HK-2 (cell line): Measurements from ENCODE around the gene VIT.
"Not testable (repeated sequence)": the region's sequence is repeated elsewhere in the genome, so short reads cannot be mapped to it uniquely, and the experiment has no call there.

Experiments used
- DNase-seq: peaks from one replicate; pipeline ENCODE4 v3.0.0-alpha.2; 2018; ENCODE audit not compliant: unreplicated experiment

Gene VIT

DNA sequence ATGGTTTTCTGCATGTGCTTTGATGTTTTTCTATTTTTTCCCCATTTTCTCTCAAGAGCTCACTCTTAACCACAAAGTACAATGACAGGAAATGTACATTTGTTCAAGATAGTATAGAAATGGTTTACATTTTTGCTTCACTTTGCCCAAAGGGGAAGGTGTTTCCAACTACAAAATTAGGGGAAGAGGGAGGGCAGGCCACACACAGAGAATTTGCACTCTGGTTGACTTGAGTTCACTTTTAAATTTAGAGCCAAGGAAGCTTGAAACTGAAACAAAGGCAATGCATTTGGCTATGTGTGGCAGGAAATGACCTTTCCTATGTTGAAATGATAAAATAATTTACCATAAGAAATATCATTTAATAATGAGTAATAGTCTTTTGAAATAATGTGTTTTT, 19.1 kb upstream of the VIT start:
- no peak for DNase-seq

DNA sequence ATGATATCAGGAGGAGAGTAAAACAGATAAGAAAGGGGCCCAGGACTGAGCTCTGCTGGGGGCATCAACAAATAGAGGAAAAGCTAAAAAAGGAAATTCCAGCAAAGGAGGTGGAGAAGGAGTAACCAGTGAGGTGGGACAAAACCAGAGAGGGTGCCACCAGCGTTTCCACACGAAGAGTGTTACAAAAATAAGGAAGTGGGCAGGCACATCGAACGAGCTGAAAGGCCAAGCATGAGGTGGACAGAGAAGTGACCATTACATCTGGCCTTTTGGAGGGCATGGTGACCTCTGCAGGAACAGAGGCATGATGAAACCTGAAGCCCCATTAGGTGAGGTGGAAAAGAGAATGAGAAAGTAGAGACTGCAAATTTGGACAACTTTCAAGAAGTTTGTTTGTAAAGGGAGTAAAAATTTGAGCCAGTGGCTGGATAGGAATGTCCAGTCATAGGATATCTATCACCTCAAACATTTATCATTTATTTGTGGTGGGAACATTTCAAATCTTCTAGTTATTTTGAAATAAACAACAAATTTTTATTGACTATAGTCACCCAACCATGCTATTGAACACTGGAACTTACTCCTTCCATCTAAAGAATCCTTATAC, 18.4 kb upstream of the VIT start:
- no peak for DNase-seq

DNA sequence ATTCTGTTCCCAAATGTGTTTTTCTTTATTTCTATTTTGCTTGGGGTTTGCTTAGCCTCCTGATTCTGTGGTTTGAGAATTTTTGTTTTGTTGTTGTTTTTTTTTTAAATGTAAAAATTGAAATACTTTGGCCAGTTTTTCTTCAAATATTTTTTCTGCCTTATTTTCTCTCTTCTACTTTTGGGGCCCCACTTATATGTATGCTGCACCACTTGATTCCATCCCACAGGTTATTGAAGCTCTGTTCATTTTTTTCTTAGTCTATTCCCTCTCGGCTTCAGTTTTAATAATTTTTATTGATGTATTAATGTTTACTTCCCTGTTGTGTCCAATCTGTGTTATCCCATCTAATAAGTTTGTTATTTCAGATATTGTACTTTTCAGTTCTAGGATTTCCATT, 17.7 kb upstream of the VIT start:
- DNase-seq = no peak

GRCh38 chr2:36680012-36680411, 16.5 kb upstream of the VIT start:
- DNase-seq = no peak

- DNase-seq = no peak
Observed at GRCh38 chr2:36682562-36682961, 13.9 kb upstream of the VIT start.

GRCh38 chr2:36683002-36683401, 13.5 kb upstream of the VIT start:
- DNase-seq = no peak

DNA sequence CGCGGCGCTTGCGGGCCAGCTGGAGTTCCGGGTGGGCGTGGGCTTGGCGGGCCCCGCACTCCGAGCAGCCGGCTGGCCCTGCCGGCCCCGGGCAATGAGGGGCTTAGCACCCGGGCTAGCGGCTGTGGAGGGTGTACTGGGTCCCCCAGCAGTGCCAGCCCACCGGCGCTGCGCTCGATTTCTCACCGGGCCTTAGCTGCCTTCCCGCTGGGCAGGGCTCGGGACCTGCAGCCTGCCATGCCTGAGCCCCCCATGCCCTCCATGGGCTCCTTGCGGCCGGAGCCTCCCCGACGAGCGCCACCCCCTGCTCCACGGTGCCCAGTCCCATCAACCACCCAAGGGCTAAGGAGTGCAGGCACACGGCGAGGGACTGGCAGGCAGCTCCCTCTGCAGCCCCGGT, 8.2 kb upstream of the VIT start:
- DNase-seq = not testable (repeated sequence)

DNA sequence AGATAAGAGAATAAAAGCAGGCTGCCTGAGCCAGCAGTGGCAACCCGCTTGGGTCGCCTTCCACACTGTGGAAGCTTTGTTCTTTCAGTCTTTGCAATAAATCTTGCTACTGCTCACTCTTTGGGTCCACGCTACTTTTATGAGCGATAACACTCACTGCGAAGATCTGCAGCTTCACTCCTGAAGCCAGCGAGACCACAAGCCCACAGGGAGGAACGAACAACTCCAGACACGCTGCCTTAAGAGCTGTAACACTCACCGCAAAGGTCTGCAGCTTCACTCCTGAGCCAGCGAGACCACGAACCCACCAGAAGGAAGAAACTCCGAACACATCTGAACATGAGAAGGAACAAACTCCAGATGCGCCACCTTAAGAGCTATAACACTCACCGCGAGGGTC, 7.5 kb upstream of the VIT start:
- not testable (repeated sequence) for DNase-seq

- no peak for DNase-seq
Observed at GRCh38 chr2:36692121-36692520, 4.4 kb upstream of the VIT start.

- no peak for DNase-seq
Observed at GRCh38 chr2:36693825-36694224, 2.7 kb upstream of the VIT start.

- DNase-seq = no peak
Observed at GRCh38 chr2:36695746-36696415, 626 bp upstream of the VIT start.

DNA sequence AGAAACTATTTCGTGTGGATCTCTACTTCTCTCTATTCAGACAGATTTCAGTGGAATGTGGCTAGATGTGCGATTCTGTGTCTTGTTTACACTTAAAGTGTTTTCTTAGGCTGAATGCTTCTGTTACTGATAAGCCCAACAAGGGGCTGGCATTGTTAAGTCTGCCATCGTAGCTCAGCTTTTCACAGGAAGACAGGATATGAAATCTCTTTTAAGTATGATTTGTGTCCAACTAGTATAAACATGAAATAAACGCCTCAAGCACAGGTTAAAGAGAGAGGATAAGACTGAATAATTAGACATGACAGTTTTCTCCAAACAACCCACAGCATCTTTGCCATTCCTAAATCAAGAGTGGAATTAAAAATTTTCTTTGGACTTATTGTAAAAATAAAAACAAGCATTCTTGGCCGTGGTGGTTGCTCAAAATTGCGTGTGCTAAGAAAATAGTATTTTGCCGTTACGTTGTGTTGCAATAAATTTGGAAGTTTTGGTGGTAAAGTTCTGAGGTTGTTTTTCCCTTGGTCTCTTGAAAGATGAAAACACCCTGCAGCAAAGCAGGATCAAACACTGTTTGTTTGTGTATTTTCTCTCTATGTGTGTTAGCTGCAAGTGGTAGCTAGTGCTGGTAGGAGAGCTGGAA, 1.0 kb downstream of the VIT start:
- no peak for DNase-seq

DNA sequence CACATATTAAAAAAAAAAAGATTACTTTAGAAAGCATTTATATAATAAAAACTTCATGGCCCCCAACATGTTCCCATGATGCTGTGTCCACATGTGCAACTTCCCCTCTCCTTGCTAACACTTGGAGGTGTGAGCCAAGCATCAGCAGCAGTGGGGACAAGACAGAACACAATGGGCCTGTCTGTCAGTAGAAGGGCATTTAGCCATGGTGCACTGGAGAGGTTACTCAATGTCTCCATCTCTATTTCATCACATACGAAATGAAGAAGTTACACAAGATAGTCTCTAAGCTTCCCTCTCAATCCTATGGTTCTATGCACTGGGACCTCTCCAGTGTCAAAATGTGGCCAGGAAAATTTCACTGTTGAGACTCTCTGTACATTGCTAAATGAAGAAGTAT, 2.5 kb downstream of the VIT start:
- DNase-seq = no peak

DNA sequence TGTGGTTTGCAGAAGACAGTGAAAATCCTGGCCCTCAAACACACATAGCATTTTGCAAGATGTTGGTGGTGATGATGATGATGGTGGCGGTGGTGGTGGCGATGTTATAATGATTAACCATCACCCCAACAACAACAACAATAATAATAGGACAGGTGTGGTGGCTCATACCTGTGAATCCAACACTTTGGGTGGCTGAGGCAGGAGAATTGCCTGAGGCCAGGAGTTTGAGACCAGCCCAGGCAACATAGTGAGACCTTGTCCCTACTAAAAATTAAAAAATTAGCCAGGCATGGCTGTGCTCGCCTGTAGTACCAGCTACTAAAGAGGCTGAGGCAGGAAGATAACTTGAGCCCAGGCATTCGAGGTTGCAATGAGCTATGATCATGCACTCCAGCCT, 3.8 kb downstream of the VIT start:
- DNase-seq = no peak

DNA sequence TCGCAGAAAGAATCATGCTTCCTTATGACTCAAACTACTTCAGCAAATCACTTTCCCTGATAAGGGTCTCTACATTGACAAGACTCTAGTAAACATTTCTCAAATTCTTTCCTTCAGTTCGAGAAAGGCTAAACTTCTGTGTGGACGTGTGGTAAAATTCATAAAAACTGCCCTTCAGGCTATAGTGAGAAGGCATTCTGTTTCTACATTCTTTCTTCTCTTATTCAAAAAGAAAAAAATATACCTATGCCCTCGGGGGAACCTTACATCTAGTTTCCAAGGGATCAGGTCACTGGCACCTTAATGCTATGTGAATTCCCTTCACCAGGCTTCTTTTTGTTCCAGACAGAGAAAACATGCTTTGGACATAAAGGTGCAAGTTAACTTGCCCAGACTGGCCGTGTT, 4.9 kb downstream of the VIT start:
- no peak for DNase-seq

GRCh38 chr2:36701918-36702317, 5.4 kb downstream of the VIT start:
- no peak for DNase-seq

GRCh38 chr2:36702781-36703180, 6.3 kb downstream of the VIT start:
- no peak for DNase-seq

DNA sequence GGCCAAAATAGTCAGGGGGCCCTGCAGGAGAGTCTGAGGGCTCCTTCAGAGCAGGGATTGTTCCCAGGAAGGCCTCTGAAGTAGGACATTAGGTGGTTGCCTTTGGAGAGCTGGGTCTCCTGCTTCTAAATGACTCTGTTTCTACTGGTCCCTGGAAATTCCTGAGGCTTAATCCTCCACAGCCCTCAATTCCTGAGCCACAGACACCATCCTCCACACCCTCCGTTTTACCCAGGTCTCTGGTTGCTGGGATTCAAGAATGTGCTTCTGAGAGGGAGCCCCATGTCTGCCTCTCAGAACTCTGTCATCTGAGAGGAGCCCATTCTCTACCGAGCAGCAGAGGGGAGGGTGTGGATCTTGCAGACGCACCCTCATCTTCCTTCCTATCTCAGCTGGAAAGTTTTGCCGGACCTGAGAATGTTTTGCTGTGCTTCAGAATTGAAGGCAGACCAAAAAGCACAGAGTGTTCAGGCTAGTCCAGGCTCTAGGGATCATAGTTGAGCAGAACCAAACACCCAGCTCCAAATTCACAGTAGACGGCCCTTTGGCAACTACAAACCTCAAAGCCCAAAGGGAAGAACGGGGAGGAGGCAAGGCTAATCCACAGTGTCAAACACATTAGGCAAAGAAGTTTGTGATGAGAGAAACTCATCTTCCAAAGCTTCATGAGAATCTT, 8.1 kb downstream of the VIT start:
- no peak for DNase-seq

- no peak for DNase-seq
Observed at GRCh38 chr2:36705326-36706020, 9.0 kb downstream of the VIT start.

DNA sequence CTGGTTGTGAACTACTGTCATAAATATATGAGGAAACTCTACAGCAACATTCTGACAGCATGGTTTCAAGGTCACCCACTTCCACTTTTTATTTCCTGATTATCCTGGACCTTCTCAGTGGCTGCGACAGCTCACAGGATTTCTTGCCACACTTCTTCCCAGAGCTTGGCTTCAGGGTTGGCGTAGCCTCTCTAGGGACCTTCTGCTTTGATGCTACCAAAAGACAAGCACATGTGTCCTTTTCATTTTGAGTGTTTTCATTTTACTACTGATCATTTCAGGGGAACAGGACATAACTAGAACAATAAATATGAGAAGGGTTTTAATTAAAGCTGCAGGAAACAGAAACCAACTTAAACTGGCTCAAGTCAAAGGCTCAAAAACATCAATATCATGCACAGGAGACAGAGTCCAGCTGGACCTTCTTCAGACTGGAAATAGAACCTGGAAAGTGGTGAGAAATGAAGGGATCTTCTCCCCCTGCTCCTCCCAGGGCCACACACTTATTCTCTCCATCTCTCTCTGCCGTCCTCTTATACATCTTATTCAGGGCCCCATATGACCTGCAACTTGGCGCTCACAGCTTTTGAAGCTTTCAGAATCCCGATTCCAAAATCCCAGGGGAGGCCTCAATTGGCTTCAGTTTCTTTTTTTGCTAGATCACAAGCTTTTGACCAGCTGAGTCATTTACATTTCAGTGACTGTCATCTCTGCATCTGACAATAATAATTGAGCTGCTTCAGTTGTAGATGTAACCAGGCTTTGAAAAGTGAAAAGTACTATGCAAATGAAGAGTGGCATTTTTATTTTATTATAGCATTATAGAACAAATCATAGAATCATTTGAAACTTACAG, 9.7 kb downstream of the VIT start:
- no peak for DNase-seq

GRCh38 chr2:36707050-36707449, 10.5 kb downstream of the VIT start:
- peak; percentile 41 for DNase-seq
